ENCODE measurements around the gene INTS7. TPM values are rescaled to one million over a fixed set of nuclear protein-coding genes. Genes with fewer than 3 reads are reported as not detected.

INTS7 gene
- total and polyA plus RNA-seq, 2 experiments from 2014 or later, result 10.9 to 34.0 TPM

DNA sequence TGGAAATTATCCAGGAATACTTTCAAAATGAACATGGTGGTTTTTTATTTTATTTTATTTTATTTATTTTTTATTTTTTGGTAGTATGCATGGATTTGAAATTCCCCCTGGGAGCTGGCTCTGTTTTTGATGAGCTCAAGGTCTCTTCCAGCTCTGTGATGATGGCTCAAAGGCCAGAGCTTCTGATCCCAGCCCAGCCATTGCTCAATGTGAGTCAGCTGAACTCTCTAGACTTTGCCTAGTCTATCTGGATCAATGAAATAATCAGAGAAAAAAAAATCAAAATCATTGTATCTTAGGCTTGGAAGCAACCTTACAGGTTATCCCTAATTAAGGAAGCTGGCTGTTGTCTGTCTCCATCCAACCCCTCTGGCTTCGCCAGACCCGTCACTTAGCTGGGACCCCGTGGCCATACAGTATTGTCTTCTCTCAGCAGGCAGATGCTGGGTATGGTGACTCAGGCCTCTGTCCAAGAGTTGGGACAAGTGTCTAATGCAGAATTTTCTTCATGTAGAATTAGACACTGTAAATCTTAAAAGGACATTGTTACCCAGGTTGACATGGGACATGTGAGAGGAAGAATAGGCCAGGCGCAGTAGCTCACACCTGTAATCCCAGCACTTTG, 114.6 kb downstream of the INTS7 start:
- no peak for TF ChIP-seq POLR2AphosphoS5 (IDR thresholded peaks at IDR 0.05; ENCODE audit: low read depth)
- TF ChIP-seq, protein P1, sequence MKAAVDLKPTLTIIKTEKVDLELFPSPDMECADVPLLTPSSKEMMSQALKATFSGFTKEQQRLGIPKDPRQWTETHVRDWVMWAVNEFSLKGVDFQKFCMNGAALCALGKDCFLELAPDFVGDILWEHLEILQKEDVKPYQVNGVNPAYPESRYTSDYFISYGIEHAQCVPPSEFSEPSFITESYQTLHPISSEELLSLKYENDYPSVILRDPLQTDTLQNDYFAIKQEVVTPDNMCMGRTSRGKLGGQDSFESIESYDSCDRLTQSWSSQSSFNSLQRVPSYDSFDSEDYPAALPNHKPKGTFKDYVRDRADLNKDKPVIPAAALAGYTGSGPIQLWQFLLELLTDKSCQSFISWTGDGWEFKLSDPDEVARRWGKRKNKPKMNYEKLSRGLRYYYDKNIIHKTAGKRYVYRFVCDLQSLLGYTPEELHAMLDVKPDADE (IDR thresholded peaks at IDR 0.05), result no peak
- no peak for TF ChIP-seq NANOG (IDR thresholded peaks at IDR 0.05; ENCODE audit: borderline replicate concordance)
- Mint-ChIP-seq H3K27ac (no peak overlapping the region), H3K4me3 (no peak overlapping the region), H3K4me1 (peaks cover 8% of the 10 kb centered on the region; the same call in 2 of the 3 replicates), H3K36me3 (ENCODE audit: low read depth) (no peaks in the 10 kb centered on the region), H3K27me3 (ENCODE audit: insufficient read depth, low read depth, poor library complexity) (peaks cover 7% of the 10 kb centered on the region), H3K9me3 (no peaks in the 10 kb centered on the region)
- Histone ChIP-seq H3K79me2 (replicated peaks; ENCODE audit: insufficient read depth) (no peaks in the 10 kb centered on the region), H3K27me3 (ENCODE audit: insufficient read depth) (no peaks in the 10 kb centered on the region), H3K36me3 (ENCODE audit: insufficient read depth) (no peaks in the 10 kb centered on the region), H3K27ac (ENCODE audit: low read depth) (no peak overlapping the region), H3K4me2 (no peak overlapping the region), H3K9me2 (ENCODE audit: insufficient read depth) (no peaks in the 10 kb centered on the region), H3F3A (replicated peaks; ENCODE audit: low read depth) (no peaks in the 10 kb centered on the region), H2AFZ (no peak overlapping the region), H3K4me3 (no peak overlapping the region), H4K20me1 (replicated peaks; ENCODE audit: insufficient read depth) (no peaks in the 10 kb centered on the region), H3K4me1 (ENCODE audit: insufficient read depth) (no peaks in the 10 kb centered on the region; the same call in 1 of the 2 replicates)
- DNase-seq (ENCODE audit: low spot score) (no peak), ATAC-seq (no peak)

GRCh38 chr1:211920141-211920572, 115.2 kb downstream of the INTS7 start:
- H3K27me3 Mint-ChIP-seq (ENCODE audit: insufficient read depth, low read depth, poor library complexity), result peaks cover 6% of the 10 kb centered on the region
- H3K4me2 ChIP-seq, result no peak overlapping the region
- DNase-seq (ENCODE audit: low spot score), result no peak
- H3K4me3 ChIP-seq, result no peak overlapping the region
- no peak overlapping the region; the same call in 1 of the 2 replicates for H2AFZ ChIP-seq
- H4K20me1 ChIP-seq (replicated peaks; ENCODE audit: insufficient read depth), result no peaks in the 10 kb centered on the region
- H3K4me1 ChIP-seq (ENCODE audit: insufficient read depth), result no peaks in the 10 kb centered on the region; the same call in 1 of the 2 replicates
- no peak overlapping the region for H3K4me3 Mint-ChIP-seq
- no peaks in the 10 kb centered on the region for H3K36me3 ChIP-seq (ENCODE audit: insufficient read depth)
- H3K36me3 Mint-ChIP-seq (ENCODE audit: low read depth), result no peaks in the 10 kb centered on the region
- H3K27ac ChIP-seq (ENCODE audit: low read depth), result no peak overlapping the region
- H3K27me3 ChIP-seq (ENCODE audit: insufficient read depth), result no peaks in the 10 kb centered on the region
- no peaks in the 10 kb centered on the region for H3F3A ChIP-seq (replicated peaks; ENCODE audit: low read depth)
- H3K9me2 ChIP-seq (ENCODE audit: insufficient read depth), result no peaks in the 10 kb centered on the region
- TF ChIP-seq JUNB (IDR thresholded peaks at IDR 0.05; ENCODE audit: unreplicated experiment) (no peak), ZNF114 (CRISPR knock-in tag; IDR thresholded peaks at IDR 0.05) (no peak), CREB1 (CRISPR knock-in tag; IDR thresholded peaks at IDR 0.05; ENCODE audit: low read depth) (no peak), EZH2phosphoT487 (IDR thresholded peaks at IDR 0.05; ENCODE audit: unreplicated experiment) (no peak), ZNF331 (CRISPR knock-in tag; IDR thresholded peaks at IDR 0.05; ENCODE audit: low read depth) (no peak), NANOG (IDR thresholded peaks at IDR 0.05; ENCODE audit: borderline replicate concordance) (no peak), POLR2AphosphoS5 (IDR thresholded peaks at IDR 0.05; ENCODE audit: low read depth) (no peak), EZH2 (IDR thresholded peaks at IDR 0.05; ENCODE audit: low read depth, unreplicated experiment) (no peak), STAT1 (IDR thresholded peaks at IDR 0.05; ENCODE audit: unreplicated experiment) (no peak), CTCF (conservative IDR thresholded peaks at IDR 0.05; ENCODE audit: low read depth in 2 of 2) (no peak)
- TF ChIP-seq, protein P2, sequence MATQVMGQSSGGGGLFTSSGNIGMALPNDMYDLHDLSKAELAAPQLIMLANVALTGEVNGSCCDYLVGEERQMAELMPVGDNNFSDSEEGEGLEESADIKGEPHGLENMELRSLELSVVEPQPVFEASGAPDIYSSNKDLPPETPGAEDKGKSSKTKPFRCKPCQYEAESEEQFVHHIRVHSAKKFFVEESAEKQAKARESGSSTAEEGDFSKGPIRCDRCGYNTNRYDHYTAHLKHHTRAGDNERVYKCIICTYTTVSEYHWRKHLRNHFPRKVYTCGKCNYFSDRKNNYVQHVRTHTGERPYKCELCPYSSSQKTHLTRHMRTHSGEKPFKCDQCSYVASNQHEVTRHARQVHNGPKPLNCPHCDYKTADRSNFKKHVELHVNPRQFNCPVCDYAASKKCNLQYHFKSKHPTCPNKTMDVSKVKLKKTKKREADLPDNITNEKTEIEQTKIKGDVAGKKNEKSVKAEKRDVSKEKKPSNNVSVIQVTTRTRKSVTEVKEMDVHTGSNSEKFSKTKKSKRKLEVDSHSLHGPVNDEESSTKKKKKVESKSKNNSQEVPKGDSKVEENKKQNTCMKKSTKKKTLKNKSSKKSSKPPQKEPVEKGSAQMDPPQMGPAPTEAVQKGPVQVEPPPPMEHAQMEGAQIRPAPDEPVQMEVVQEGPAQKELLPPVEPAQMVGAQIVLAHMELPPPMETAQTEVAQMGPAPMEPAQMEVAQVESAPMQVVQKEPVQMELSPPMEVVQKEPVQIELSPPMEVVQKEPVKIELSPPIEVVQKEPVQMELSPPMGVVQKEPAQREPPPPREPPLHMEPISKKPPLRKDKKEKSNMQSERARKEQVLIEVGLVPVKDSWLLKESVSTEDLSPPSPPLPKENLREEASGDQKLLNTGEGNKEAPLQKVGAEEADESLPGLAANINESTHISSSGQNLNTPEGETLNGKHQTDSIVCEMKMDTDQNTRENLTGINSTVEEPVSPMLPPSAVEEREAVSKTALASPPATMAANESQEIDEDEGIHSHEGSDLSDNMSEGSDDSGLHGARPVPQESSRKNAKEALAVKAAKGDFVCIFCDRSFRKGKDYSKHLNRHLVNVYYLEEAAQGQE (IDR thresholded peaks at IDR 0.05; ENCODE audit: unreplicated experiment), result no peak
- TF ChIP-seq, protein P1 (IDR thresholded peaks at IDR 0.05), result no peak
- peaks cover 6% of the 10 kb centered on the region; the same call in 2 of the 3 replicates for H3K4me1 Mint-ChIP-seq
- no peaks in the 10 kb centered on the region for H3K9me3 Mint-ChIP-seq
- H3K79me2 ChIP-seq (replicated peaks; ENCODE audit: insufficient read depth), result no peaks in the 10 kb centered on the region
- ATAC-seq, result no peak
- no peak overlapping the region for H3K27ac Mint-ChIP-seq

Data from GM23338 (cell line).